Mononuclear cell (primary cell): ENCODE data around the gene CPA5. TPM values are rescaled to one million over a fixed set of nuclear protein-coding genes. Genes with fewer than 3 reads are reported as not detected.

Experiments used
- H3K27me3 ChIP-seq: 2 replicates; pipeline ENCODE4 v1.6.0; 2011; ENCODE audit warnings: low read length, control low read depth; ENCODE audit not compliant: insufficient read depth
- H3K4me1 ChIP-seq: 2 replicates; pipeline ENCODE4 v1.5.1; 2011; ENCODE audit warnings: mild to moderate bottlenecking, low read length, control low read depth; ENCODE audit not compliant: insufficient read depth
- H3K4me3 ChIP-seq: 2 replicates; pipeline ENCODE4 v1.5.1; 2011; ENCODE audit warnings: mild to moderate bottlenecking, low read length, moderate library complexity
- H3K9me3 ChIP-seq: 2 replicates; pipeline ENCODE4 v1.5.1; 2011; ENCODE audit warnings: low read depth, mild to moderate bottlenecking, control low read depth, low read length
- total RNA-seq: library from RNA; depleted of rRNA; stranded (reverse); fragments of >200 nt; gene quantifications from one replicate; pipeline ENCODE4 v1.2.3, GENCODE V29; 2012

Gene CPA5
- total RNA-seq, 1 donor, result not detected

GRCh38 chr7:130405003-130405402, 60.4 kb downstream of the CPA5 start:
- no peaks in the 10 kb centered on the region for H3K4me1 ChIP-seq
- no peaks in the 10 kb centered on the region for H3K9me3 ChIP-seq
- H3K4me3 ChIP-seq, result no peak overlapping the region
- no peaks in the 10 kb centered on the region for H3K27me3 ChIP-seq

GRCh38 chr7:130409067-130409711, 64.6 kb downstream of the CPA5 start:
- Histone ChIP-seq H3K9me3 (no peaks in the 10 kb centered on the region), H3K27me3 (no peaks in the 10 kb centered on the region), H3K4me1 (no peaks in the 10 kb centered on the region), H3K4me3 (no peak overlapping the region)

- no peaks in the 10 kb centered on the region for H3K9me3 ChIP-seq
- no peak overlapping the region for H3K4me3 ChIP-seq
- H3K27me3 ChIP-seq, result no peaks in the 10 kb centered on the region
- H3K4me1 ChIP-seq, result peaks cover 2% of the 10 kb centered on the region
Measured at GRCh38 chr7:130409712-130410072, 65.1 kb downstream of the CPA5 start.

- H3K4me3 ChIP-seq, result no peak overlapping the region
- H3K4me1 ChIP-seq, result peaks cover 7% of the 10 kb centered on the region
- H3K27me3 ChIP-seq, result no peaks in the 10 kb centered on the region
- H3K9me3 ChIP-seq, result no peaks in the 10 kb centered on the region
Measured at GRCh38 chr7:130410868-130411541, 66.4 kb downstream of the CPA5 start.

- no peaks in the 10 kb centered on the region for H3K9me3 ChIP-seq
- H3K4me3 ChIP-seq, result no peak overlapping the region
- no peaks in the 10 kb centered on the region for H3K27me3 ChIP-seq
- H3K4me1 ChIP-seq, result peaks cover 15% of the 10 kb centered on the region
Measured at GRCh38 chr7:130413201-130413600, 68.6 kb downstream of the CPA5 start.

- no peaks in the 10 kb centered on the region for H3K27me3 ChIP-seq
- no peak overlapping the region for H3K4me3 ChIP-seq
- H3K4me1 ChIP-seq, result peaks cover 16% of the 10 kb centered on the region
- no peaks in the 10 kb centered on the region for H3K9me3 ChIP-seq
Measured at GRCh38 chr7:130415006-130415405, 70.4 kb downstream of the CPA5 start.

GRCh38 chr7:130417213-130417612, 72.6 kb downstream of the CPA5 start:
- Histone ChIP-seq H3K4me3 (no peak overlapping the region), H3K27me3 (no peaks in the 10 kb centered on the region), H3K9me3 (no peaks in the 10 kb centered on the region), H3K4me1 (peaks cover 16% of the 10 kb centered on the region)

GRCh38 chr7:130418306-130418705, 73.7 kb downstream of the CPA5 start:
- no peak overlapping the region for H3K4me3 ChIP-seq
- no peaks in the 10 kb centered on the region for H3K9me3 ChIP-seq
- H3K4me1 ChIP-seq, result peaks cover 16% of the 10 kb centered on the region
- H3K27me3 ChIP-seq, result no peaks in the 10 kb centered on the region

Other genes starting within 250 kb of the CPA5 start
- gene TMEM209, start 139.4 kb upstream of the CPA5 start, total RNA-seq, result 16.2 TPM
- gene SSMEM1, start 137.0 kb upstream of the CPA5 start, total RNA-seq, result not detected
- not detected for gene CPA2, start 78.0 kb upstream of the CPA5 start, total RNA-seq
- gene CPA4, start 51.7 kb upstream of the CPA5 start, total RNA-seq, result 0.21 TPM
- gene CPA1, start 35.7 kb downstream of the CPA5 start, total RNA-seq, result not detected
- gene CEP41, start 96.2 kb downstream of the CPA5 start, total RNA-seq, result 1.9 TPM
- 5.0 TPM for gene MEST, start 147.3 kb downstream of the CPA5 start, total RNA-seq